Adrenal gland (tissue), 5 donors: ENCODE results near the gene DNASE1L3.

ENCODE experiments used
- POLR2A ChIP-seq, 2 donors: fragments of 450-650 bp; IDR thresholded peaks; one replicate each; pipeline ENCODE4 v1.6.1; 2017; ENCODE audit warnings: antibody characterized with exemption in 2 of 2, mild to moderate bottlenecking in 2 of 2, moderate library complexity in 1 of 2
- TF ChIP-seq, protein P1 (sequence below), 6 experiments: fragments of 450-650 bp in 4 of 6; fragments of 200-600 bp in 2 of 6; sonication (generic) in 1 of 6; IDR thresholded peaks; 1 replicate in 5 of 6; 2 replicates in 1 of 6; pipeline versions ENCODE4 v1.5.1 to v1.8.0; 2016 to 2021; ENCODE audit warnings: antibody characterized with exemption in 6 of 6, mild to moderate bottlenecking in 2 of 6, moderate library complexity in 1 of 6
- donor health status: DM: no; HTN: no; CAD: no.

DNA sequence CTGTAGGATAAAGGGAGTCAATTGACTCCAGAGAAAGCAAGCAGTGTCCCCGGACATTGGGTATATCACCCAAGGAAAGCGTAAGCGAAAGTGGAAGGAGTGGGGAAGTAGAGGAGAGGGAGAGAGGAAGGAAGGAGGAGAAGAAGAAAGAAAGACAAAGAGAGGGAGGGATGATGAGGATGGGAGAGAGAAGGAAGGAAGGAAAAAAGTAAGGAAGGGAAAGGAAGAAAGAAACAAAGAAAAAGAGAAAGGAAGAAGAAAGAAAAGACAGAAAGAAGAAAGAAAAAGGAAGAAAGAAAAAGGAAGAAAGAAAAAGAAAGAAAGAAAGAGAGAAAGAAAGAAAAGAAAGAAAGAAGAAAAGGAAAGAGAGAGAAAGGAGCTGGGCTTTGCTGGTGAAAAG lies 839 bp downstream of the DNASE1L3 start:
- TF ChIP-seq POLR2A (IDR thresholded peaks at IDR 0.05): no peak
- TF ChIP-seq, protein P1, sequence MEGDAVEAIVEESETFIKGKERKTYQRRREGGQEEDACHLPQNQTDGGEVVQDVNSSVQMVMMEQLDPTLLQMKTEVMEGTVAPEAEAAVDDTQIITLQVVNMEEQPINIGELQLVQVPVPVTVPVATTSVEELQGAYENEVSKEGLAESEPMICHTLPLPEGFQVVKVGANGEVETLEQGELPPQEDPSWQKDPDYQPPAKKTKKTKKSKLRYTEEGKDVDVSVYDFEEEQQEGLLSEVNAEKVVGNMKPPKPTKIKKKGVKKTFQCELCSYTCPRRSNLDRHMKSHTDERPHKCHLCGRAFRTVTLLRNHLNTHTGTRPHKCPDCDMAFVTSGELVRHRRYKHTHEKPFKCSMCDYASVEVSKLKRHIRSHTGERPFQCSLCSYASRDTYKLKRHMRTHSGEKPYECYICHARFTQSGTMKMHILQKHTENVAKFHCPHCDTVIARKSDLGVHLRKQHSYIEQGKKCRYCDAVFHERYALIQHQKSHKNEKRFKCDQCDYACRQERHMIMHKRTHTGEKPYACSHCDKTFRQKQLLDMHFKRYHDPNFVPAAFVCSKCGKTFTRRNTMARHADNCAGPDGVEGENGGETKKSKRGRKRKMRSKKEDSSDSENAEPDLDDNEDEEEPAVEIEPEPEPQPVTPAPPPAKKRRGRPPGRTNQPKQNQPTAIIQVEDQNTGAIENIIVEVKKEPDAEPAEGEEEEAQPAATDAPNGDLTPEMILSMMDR (IDR thresholded peaks at IDR 0.05): no peak
